ENCODE results near the gene WBP1L.

WBP1L gene

DNA sequence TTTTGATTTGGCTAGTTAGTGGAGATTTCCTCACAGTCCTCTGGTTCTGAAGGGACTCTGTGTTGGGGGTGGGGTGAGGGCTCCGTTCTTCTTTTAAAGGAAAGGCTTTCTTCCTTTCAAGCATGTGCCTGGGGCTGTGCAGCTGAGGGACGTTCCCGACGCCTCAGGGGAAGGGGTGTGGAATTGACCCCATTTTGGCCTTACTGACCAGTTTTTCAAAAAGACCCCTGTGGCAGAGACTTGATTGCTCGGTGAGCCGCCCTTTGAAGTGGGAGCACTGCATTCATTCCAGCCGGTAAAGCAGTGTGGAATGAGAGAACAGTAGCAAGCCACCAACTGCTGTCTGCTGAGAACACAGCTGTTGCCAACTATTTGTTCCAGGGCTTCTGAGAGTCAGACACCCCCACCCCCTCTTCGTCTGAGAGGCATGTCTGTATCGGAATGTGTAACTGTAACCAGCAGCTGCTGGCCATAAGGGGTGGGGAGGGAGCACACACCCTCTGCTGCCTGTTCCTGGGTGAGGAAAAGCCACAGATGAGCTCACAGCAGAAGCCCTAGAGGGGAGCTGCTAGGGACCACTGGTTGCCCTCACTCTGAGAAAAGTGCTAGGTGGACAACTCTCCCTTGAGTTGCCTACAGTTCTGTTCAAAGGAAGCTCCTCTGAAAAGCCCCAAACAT lies 33.2 kb downstream of the WBP1L start:
- FAIRE-seq (no peak), DNase-seq (ENCODE audit: insufficient read length, low spot score) (no peak)

DNA sequence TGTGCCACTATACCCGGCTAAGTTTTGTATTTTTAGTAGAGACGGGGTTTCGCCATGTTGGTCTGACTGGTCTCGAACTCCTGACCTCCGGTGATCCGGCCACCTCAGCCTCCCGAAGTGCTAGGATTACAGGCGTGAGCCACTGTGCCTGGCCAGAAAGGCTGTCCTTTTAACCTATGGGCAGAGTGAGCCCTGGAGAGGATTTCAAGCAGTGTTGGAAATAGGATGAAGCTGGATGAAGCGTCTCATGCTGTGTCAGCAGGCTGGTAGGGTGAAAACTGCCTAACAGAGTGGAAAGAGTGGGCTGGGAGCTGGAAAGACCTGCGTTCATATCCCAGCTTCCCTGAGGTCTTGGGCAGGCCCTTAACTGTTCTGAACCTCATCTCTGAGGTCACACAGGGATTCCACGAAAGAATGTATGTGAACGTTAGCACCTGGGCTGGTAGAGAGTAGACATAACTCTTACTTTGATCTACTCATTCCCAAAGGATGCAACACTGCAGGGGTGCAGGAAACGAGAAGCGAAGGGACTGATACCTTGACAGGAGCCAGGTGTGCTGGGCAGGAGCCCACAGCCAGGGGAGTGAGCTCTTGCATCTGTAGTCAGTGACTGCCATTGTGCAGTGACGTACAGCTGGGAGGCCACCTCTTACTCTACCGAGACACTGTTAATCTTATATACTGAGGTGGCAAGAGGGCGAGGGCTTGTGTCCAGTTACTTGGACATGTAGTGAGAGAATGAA lies 34.1 kb downstream of the WBP1L start:
- FAIRE-seq (no peak), DNase-seq (ENCODE audit: insufficient read length, low spot score) (no peak)

DNA sequence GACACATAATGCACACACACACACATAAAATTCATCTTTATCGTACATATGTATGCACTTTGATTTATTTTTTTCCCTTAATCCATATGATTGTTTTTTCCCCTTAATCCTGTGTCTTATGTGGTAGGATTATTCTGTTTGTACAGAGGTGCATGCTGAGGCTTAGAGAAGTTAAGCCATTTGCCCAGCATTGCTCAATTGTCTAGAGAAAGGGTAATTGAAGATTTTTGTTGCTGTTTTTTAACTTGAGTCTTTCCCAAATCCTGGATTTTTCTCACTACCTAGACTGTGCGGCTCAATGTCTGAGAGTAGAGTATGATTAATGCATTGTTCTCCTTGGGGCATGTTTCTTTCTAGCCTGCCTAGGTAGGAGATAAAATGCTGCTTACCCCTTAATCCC lies 35.0 kb downstream of the WBP1L start:
- no peak for FAIRE-seq

GRCh38 chr10:102779680-102780526 lies 36.2 kb downstream of the WBP1L start:
- FAIRE-seq = no peak
- no peak for DNase-seq (ENCODE audit: insufficient read length, low spot score)

More for the DNA sequence above, 35.0 kb downstream of the WBP1L start:
- no peak for DNase-seq (ENCODE audit: insufficient read length, low spot score)

DNA sequence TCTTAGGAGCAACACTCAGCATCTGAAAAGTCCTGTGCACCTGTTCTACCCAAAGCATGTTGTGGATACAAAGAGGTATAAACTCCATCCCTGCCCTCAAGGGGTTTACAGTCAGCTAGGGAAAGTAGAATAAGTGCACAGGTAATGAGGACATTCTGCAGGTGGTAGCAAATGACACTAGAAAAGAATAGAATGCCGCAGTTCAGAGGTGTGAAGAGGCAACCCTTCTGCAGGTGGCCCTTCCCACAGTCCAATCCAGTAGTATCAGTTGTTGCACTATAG lies 36.7 kb downstream of the WBP1L start:
- no peak for FAIRE-seq
- DNase-seq (ENCODE audit: insufficient read length, low spot score) = no peak

- no peak for FAIRE-seq
Observed at GRCh38 chr10:102781090-102781920, 37.6 kb downstream of the WBP1L start.

DNA sequence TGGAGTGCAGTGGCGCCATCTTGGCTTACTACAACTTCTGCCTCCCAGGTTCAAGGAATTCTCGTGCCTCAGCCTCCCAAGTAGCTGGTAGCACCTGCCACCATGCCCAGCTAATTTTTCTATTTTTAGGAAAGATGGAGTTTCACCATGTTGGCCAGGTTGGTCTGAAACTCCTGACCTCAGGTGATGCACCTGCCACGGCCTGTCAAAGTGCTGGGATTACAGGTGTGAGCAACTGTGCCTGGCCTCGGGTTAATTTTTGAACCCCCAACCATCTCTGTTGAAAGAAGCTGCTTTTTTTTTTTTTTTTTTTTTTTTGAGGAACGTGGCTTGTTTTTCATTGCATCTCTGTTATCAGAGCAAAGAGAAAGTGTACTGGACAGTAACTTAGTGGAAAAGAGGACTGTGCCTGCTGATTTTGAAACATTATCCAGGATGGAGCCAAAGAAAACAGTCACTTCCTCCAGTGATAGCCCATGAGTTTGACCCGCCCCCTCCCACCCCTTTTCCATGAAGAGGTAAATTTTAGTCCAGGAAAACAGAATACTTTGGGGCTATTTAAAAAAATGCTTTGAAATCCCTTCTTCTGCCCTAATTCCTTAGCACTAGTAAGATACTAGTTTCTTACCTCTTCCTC lies 38.3 kb downstream of the WBP1L start:
- DNase-seq (ENCODE audit: insufficient read length, low spot score) (no peak), FAIRE-seq (no peak)

More at GRCh38 chr10:102781090-102781920, 37.6 kb downstream of the WBP1L start:
- no peak for DNase-seq (ENCODE audit: insufficient read length, low spot score)

- FAIRE-seq (no peak), DNase-seq (ENCODE audit: insufficient read length, low spot score) (no peak)
Observed at GRCh38 chr10:102782673-102783551, 39.2 kb downstream of the WBP1L start.

DNA sequence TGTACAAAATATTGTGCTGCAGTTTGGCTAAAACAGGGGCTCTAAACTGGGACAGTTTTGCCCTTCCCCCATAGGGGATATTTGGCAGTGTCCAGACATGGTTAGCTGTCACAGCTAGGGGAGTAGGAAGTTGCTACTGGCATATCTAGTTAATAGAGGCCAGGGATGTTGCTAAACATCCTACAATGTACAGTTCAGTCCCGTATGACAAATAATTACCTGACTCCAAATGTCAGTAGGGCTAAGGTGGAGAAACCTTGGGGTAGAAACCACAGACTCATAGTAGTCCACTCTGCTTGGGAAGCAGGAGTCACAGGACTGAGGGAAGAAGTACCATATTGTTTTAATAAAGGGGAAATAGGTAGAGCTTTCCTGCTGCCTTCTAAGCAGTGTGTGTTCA lies 39.8 kb downstream of the WBP1L start:
- no peak for FAIRE-seq
- DNase-seq (ENCODE audit: insufficient read length, low spot score) = no peak

DNA sequence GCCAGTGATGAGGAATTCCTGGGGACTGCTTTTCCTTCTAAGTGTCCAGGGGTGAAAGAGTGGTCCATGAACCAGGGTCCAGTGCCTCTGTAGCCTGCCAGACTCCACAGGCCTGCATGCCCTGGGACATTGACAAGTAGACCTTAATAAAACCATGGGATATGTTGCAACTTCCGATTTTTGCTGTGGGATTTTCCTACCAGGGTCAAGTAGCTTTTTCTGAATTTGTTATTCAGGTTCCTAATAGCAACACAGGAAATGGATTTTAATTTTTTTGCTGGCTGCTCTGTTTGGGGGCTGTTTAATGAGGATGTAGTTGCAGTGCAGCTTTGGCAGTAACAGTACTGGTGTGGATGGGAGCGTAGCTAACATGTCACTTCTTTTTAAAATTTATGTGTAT lies 42.1 kb downstream of the WBP1L start:
- FAIRE-seq (no peak), DNase-seq (ENCODE audit: insufficient read length, low spot score) (no peak)

DNA sequence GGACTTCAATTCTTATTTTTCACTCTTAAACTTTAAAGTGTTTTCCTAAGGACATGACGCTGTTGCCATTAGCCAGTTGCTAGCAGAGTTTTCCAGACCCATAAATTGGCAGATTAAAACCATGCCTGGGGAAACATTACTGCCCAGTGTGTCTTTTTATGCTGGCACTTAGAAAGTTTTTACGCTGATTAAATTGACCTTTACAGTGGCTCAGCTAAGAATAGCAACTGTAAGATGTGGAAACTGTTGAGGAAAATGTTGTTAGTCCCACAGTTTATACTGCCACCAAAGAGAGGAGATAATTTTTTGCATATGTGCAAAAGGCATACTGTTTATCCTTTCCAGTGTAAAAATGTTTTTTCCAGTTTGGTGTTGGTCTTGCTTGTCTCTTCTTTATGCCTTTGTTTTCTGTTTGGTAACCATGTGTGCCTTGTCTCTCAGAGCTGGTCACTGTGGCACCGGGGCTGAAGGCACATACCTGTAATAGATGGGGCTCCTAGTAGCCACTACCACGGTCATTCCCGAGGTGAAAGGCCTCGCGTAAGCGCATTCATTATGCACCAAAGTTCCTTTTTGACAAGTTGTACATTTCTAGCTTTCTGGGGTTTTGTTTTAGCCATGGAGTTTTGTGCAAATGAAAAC lies 48.1 kb downstream of the WBP1L start:
- no peak for DNase-seq (ENCODE audit: insufficient read length, low spot score)
- FAIRE-seq = no peak

- FAIRE-seq (no peak), DNase-seq (ENCODE audit: insufficient read length, low spot score) (no peak)
Observed at GRCh38 chr10:102795453-102796406, 52.0 kb downstream of the WBP1L start.

DNA sequence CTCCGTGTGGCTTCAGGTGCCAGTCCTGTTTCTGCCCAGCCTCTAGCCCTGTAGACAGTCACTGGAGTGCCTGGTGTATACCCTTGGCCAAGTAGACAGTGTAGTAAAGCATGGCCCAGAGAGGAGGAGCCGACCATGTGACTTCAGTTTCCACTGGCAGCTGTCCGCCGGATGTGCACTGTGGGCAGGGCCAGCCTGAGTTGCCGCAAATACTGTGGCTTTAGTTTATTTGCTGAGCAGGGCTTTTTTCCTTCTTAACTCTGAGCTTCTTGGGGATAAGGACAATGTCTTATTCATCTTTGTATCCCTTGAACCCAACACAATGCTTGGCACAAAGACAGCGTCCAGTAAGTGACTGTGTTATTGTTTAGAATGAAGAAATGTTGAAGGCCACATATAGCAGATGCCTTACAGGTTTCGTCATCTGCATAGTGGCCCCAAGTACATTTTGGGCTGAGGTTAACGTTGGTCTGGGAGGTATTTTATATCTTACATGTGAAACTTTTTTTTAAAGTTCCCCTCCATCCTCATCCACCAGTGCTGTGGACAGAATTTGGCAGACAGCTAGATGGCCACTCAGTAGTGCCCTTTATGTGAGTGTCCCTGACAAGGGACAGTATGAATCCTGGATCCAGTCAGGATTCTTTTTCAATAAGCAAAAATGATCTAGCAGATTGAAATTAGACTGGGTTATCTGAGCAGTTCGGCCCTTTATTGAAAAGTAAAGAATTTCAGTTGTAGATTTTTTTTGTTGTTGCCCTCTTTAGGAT lies 52.8 kb downstream of the WBP1L start:
- FAIRE-seq (peak; percentile 86), DNase-seq (ENCODE audit: insufficient read length, low spot score) (peak; percentile 70)

DNA sequence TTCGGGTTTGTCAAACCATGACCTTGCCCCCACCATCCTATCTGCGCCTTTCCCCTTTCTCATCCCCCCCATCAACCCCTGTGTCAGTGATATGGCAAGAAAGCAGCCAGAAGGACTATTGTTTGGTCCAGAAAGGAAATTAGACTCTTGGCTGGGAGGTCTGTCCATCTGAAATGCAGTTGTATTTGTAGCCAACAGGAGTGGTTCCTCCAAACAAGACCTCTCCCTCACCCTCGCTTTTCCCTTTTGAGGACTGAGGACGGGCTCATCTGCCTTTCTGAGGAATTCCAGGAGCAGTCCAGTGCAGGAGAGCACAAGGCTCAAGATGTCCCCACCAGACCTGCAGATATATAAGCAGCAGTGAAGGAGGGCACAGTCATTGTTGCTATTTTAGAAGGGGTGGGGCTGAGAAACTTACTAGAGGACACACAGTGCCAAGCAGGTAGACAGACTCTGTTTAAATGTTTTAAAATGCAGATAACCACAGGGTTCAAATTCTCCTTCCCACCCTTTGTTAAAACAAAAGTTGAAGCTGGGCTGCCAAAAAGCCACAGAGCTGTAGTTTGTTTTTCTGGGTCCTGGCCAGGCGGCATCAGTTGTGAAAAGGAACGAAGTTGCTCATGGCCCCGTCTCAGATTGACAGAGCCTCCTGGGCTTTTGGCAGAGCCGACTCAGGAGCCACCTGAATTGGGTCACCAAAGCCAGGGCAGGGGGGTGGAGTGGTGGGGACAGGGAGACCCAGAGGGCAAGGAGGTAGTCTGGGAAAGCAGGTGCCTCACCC lies 56.1 kb downstream of the WBP1L start:
- FAIRE-seq (no peak), DNase-seq (ENCODE audit: insufficient read length, low spot score) (no peak)

- DNase-seq (ENCODE audit: insufficient read length, low spot score) = no peak
- no peak for FAIRE-seq
Observed at GRCh38 chr10:102800611-102801335, 57.0 kb downstream of the WBP1L start.

DNA sequence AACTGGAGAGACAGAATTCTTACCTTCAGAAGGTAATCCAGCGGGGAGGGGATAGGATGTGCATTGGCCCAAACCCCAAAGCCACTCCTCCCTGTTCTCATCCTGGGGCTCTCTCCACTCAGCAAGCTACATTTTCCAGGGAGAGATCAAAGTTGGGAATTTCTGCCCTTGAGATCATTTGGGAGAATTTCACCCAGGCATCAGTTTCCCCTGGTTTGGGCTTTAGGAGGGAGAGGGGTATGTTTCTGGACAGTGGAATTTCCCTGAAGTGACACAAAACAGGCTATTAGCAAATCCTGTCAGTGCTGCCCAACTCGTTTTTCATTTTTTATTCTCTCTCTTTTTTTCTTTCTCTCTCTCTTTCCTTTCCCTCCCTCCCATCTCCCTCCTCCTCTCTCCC lies 57.7 kb downstream of the WBP1L start:
- no peak for FAIRE-seq

More for the DNA sequence above, 57.7 kb downstream of the WBP1L start:
- no peak for DNase-seq (ENCODE audit: insufficient read length, low spot score)

All from GM19239 (cell line).